IgD-negative memory B cell (primary cell): Measurements from ENCODE around the gene ATP8A2. TPM values are rescaled to one million over a fixed set of nuclear protein-coding genes. Genes with fewer than 3 reads are reported as not detected.
"Not testable (repeated sequence)": the region's sequence is repeated elsewhere in the genome, so short reads cannot be mapped to it uniquely, and the experiment has no call there.

ENCODE experiments used
- H3K27ac Mint-ChIP-seq, 3 donors: one replicate each; pipeline ENCODE4 v1.8.0; 2020 to 2022; ENCODE audit warnings: mild to moderate bottlenecking in 3 of 3, mixed read lengths in 3 of 3, moderate library complexity in 1 of 3
- H3K27me3 Mint-ChIP-seq: one replicate; pipeline ENCODE4 v1.8.0; 2021; ENCODE audit warnings: mixed read lengths
- H3K36me3 Mint-ChIP-seq: one replicate; pipeline ENCODE4 v1.8.0; 2020; ENCODE audit warnings: mild to moderate bottlenecking, mixed read lengths
- H3K4me1 Mint-ChIP-seq, 3 donors: one replicate each; pipeline ENCODE4 v1.8.0; 2020 to 2022; ENCODE audit warnings: mixed read lengths in 3 of 3, mild to moderate bottlenecking in 1 of 3
- H3K4me3 Mint-ChIP-seq, 4 donors: one replicate each; pipeline ENCODE4 v1.8.0; 2020 to 2022; ENCODE audit warnings: mild to moderate bottlenecking in 4 of 4, mixed read lengths in 4 of 4, moderate library complexity in 3 of 4
- H3K9me3 Mint-ChIP-seq, 3 donors: one replicate each; pipeline ENCODE4 v1.8.0; 2020 to 2021; ENCODE audit warnings: mixed read lengths in 3 of 3, mild to moderate bottlenecking in 1 of 3
- polyA plus RNA-seq: library from polyadenylated mRNA; unstranded; fragments of 300-500 nt; fragmentation: Illumina TruSeq; gene quantifications from one replicate; pipeline ENCODE4 v1.2.3, GENCODE V29; 2021

ATP8A2 gene
- 0.06 TPM for polyA plus RNA-seq

GRCh38 chr13:25371875-25372283 is at the start of gene ATP8A2:
TSS of gene ATP8A2 (plus strand) at chr13:25371974. CDS start at chr13:25372213, 239 bp downstream.
- Mint-ChIP-seq H3K27ac (no peak within 1 kb of the TSS), H3K4me1 (peaks cover 12 to 18% (median 14%) of the 10 kb centered on the region in 3 donors), H3K36me3 (peaks cover 3% of the 10 kb centered on the region), H3K27me3 (peaks cover 45% of the 10 kb centered on the region), H3K4me3 (peak within 1 kb of the TSS in 3 of 4 donors; percentile 75 to 84 (median 84)), H3K9me3 (no peaks in the 10 kb centered on the region)

DNA sequence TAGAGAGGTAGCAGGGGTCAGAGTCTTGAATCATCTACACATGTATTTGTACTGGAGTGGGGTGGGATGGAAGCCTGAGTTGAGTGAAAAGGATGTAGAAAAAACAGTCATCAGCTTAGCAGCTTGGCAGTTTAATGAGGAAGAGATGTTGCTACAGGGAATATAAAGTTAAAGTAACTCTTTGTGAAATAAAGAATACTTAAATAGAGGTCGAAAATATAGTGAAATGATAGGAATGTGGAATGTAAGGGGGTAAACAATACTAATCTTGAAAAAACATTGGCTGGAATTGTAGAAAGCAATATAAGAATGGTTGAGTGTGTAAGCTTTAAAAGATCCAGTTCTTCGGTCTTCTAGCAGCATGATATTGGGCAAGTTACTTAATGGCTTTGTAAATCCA is 47.7 kb upstream of the ATP8A2 start:
- Mint-ChIP-seq H3K36me3 (peaks cover 2% of the 10 kb centered on the region), H3K27me3 (no peaks in the 10 kb centered on the region), H3K4me3 (no peak overlapping the region), H3K27ac (peak overlapping the region in 1 of 3 donors; percentile 33), H3K9me3 (no peaks in the 10 kb centered on the region), H3K4me1 (peaks cover 0 to 2% (median 0%) of the 10 kb centered on the region in 3 donors)

- H3K9me3 Mint-ChIP-seq = no peaks in the 10 kb centered on the region
- no peaks in the 10 kb centered on the region for H3K27me3 Mint-ChIP-seq
- no peak overlapping the region for H3K27ac Mint-ChIP-seq
- peaks cover 11% of the 10 kb centered on the region for H3K36me3 Mint-ChIP-seq
- peaks cover 0 to 2% (median 0%) of the 10 kb centered on the region in 3 donors for H3K4me1 Mint-ChIP-seq
- no peak overlapping the region for H3K4me3 Mint-ChIP-seq
Observed at GRCh38 chr13:25329706-25330105, 42.1 kb upstream of the ATP8A2 start.

GRCh38 chr13:25330541-25330940 is 41.2 kb upstream of the ATP8A2 start:
- H3K36me3 Mint-ChIP-seq = peaks cover 11% of the 10 kb centered on the region

GRCh38 chr13:25335856-25336255 is 35.9 kb upstream of the ATP8A2 start:
- Mint-ChIP-seq H3K4me3 (no peak overlapping the region), H3K27me3 (no peaks in the 10 kb centered on the region), H3K36me3 (peaks cover 9% of the 10 kb centered on the region), H3K9me3 (no peaks in the 10 kb centered on the region), H3K4me1 (no peaks in the 10 kb centered on the region), H3K27ac (no peak overlapping the region)

More at GRCh38 chr13:25330541-25330940, 41.2 kb upstream of the ATP8A2 start:
- H3K4me1 Mint-ChIP-seq = peaks cover 0 to 2% (median 0%) of the 10 kb centered on the region in 3 donors
- no peak overlapping the region for H3K27ac Mint-ChIP-seq
- H3K4me3 Mint-ChIP-seq = no peak overlapping the region
- no peaks in the 10 kb centered on the region for H3K9me3 Mint-ChIP-seq
- H3K27me3 Mint-ChIP-seq = no peaks in the 10 kb centered on the region

GRCh38 chr13:25345576-25345975 is 26.2 kb upstream of the ATP8A2 start:
- H3K27ac Mint-ChIP-seq = peak overlapping the region in 1 of 3 donors; percentile 11
- peaks cover 0 to 1% (median 0%) of the 10 kb centered on the region in 3 donors for H3K4me1 Mint-ChIP-seq
- H3K4me3 Mint-ChIP-seq = no peak overlapping the region
- no peaks in the 10 kb centered on the region for H3K9me3 Mint-ChIP-seq
- H3K36me3 Mint-ChIP-seq = peaks cover 3% of the 10 kb centered on the region
- no peaks in the 10 kb centered on the region for H3K27me3 Mint-ChIP-seq

DNA sequence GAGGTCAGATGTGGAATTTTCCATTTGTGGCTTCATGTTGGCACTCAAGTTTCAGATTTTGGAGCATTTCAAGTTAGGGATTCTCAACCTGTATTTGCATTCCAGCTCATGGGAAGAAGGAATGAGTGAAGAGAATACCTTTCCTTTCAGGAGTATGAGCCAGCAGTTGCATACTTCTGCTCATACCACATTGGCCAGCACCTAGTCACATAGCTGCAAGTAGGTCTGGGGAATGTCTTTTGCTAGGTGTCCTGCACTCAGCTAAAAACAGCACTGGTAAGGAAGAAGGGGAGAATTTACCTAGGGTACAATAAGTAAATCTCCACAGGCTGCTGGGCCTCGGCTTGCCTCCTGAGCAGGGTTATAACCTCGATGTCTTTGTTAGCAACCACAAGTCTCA is 24.6 kb upstream of the ATP8A2 start:
- Mint-ChIP-seq H3K4me3 (no peak overlapping the region), H3K9me3 (no peaks in the 10 kb centered on the region), H3K27ac (no peak overlapping the region), H3K36me3 (peaks cover 3% of the 10 kb centered on the region), H3K4me1 (peaks cover 0 to 1% (median 0%) of the 10 kb centered on the region in 3 donors), H3K27me3 (peaks cover 1% of the 10 kb centered on the region)

GRCh38 chr13:25351404-25351803 is 20.4 kb upstream of the ATP8A2 start:
- Mint-ChIP-seq H3K4me3 (no peak overlapping the region), H3K27me3 (peaks cover 18% of the 10 kb centered on the region), H3K4me1 (no peaks in the 10 kb centered on the region), H3K36me3 (peaks cover 6% of the 10 kb centered on the region), H3K27ac (no peak overlapping the region), H3K9me3 (peaks cover 0 to 3% (median 0%) of the 10 kb centered on the region in 3 donors)

- no peak overlapping the region for H3K4me3 Mint-ChIP-seq
- peaks cover 18% of the 10 kb centered on the region for H3K27me3 Mint-ChIP-seq
- no peaks in the 10 kb centered on the region for H3K4me1 Mint-ChIP-seq
- no peak overlapping the region for H3K27ac Mint-ChIP-seq
- H3K36me3 Mint-ChIP-seq = peaks cover 6% of the 10 kb centered on the region
- peaks cover 0 to 3% (median 0%) of the 10 kb centered on the region in 3 donors for H3K9me3 Mint-ChIP-seq
Observed at GRCh38 chr13:25352230-25352629, 19.5 kb upstream of the ATP8A2 start.

- H3K4me3 Mint-ChIP-seq = no peak overlapping the region
- H3K9me3 Mint-ChIP-seq = peaks cover 0 to 5% (median 0%) of the 10 kb centered on the region in 3 donors
- peaks cover 6% of the 10 kb centered on the region for H3K36me3 Mint-ChIP-seq
- no peaks in the 10 kb centered on the region for H3K4me1 Mint-ChIP-seq
- peaks cover 20% of the 10 kb centered on the region for H3K27me3 Mint-ChIP-seq
- no peak overlapping the region for H3K27ac Mint-ChIP-seq
Observed at GRCh38 chr13:25352806-25353205, 19.0 kb upstream of the ATP8A2 start.

- H3K4me1 Mint-ChIP-seq = no peaks in the 10 kb centered on the region
- H3K9me3 Mint-ChIP-seq = peaks cover 0 to 8% (median 0%) of the 10 kb centered on the region in 3 donors
- peaks cover 20% of the 10 kb centered on the region for H3K27me3 Mint-ChIP-seq
- no peak overlapping the region for H3K27ac Mint-ChIP-seq
- H3K4me3 Mint-ChIP-seq = no peak overlapping the region
- peaks cover 8% of the 10 kb centered on the region for H3K36me3 Mint-ChIP-seq
Observed at GRCh38 chr13:25353344-25353743, 18.4 kb upstream of the ATP8A2 start.

- peaks cover 0 to 8% (median 0%) of the 10 kb centered on the region in 3 donors for H3K9me3 Mint-ChIP-seq
- H3K4me3 Mint-ChIP-seq = no peak overlapping the region
- H3K4me1 Mint-ChIP-seq = no peaks in the 10 kb centered on the region
- no peak overlapping the region for H3K27ac Mint-ChIP-seq
- H3K36me3 Mint-ChIP-seq = peaks cover 8% of the 10 kb centered on the region
- H3K27me3 Mint-ChIP-seq = peaks cover 20% of the 10 kb centered on the region
Observed at GRCh38 chr13:25354377-25354776, 17.4 kb upstream of the ATP8A2 start.

DNA sequence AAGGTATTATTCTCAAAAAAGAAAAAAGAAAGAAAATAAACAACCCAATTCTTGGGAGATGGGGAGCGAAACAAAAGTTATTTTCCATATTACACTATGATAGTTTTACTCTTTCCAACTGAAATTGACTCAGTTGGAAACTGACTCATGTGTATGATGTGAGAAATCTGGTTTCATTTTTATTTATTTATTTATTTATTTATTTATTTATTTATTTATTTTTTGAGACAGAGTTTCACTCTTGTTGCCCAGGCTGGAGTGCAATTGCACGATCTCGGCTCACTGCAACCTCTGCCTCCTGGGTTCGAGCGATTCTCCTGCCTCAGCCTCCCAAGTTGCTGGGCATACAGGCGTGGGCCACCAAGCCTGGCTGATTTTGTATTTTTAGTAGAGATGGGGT is 11.3 kb upstream of the ATP8A2 start:
- not testable (repeated sequence) for H3K27me3 Mint-ChIP-seq, H3K27ac Mint-ChIP-seq, H3K36me3 Mint-ChIP-seq, H3K4me1 Mint-ChIP-seq, H3K4me3 Mint-ChIP-seq
- H3K9me3 Mint-ChIP-seq = peaks cover 0 to 13% (median 0%) of the 10 kb centered on the region in 3 donors

DNA sequence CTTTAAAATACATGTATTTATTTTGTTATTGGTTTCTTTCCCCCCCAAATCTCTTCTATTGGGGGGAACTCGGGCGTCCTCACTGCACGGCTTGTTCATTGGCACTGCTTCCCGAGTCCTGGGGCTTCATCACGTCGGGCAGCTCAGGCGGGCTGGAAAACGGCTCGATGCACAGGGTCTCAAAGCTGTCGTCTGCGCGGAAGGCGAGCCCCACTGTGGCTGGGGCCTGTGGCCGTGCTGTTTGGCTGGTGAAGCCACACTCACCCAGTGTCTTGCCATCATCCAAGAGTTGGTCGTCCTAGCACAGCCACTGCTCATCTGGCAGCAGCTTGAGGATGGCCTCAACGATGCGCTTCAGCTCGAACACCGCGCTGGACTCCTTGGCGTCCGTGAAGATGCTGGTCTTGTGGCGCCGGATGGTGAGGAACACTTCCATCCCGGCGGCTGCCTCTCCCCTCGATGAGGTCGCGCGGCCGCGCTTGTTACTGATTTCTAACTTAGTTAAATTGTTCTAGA is 6.0 kb upstream of the ATP8A2 start:
- Mint-ChIP-seq H3K36me3 (peaks cover 1% of the 10 kb centered on the region), H3K9me3 (peaks cover 0 to 9% (median 0%) of the 10 kb centered on the region in 3 donors), H3K27me3 (peaks cover 19% of the 10 kb centered on the region), H3K4me3 (no peak overlapping the region), H3K4me1 (peaks cover 3 to 10% (median 7%) of the 10 kb centered on the region in 3 donors), H3K27ac (no peak overlapping the region)

DNA sequence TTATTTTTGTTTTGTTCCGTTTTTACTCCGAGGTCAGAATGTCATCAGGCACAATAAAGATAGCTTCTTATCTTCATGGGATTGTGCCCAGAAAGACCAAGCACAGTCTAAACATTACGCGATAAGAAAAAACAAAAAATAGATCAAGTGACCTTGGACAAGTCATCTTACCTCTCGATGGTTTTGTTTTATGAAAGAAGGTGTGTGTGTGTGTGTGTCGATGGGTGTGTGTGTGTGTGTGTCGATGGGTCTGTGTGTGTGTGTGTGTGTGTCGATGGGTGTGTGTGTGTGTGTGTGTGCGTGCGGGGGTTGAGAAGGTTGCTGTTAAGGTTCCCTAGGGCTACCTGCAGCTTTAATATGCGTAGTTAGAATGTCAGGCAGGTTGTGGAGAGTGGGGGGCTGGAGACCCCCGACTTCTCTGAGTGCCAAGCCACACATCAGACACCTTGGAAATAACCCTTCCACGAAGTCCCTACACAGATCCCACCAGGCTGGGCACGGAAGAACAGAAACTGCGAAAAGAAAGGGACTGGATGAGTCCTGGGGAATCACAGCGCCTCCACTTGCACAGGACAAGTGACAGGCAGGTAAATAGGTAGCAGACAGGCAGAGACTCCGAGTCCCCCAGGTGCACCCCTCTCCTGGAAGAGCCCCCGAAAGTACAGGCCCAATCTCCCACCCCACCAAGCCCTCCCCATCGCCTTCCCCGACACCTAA is 458 bp upstream of the ATP8A2 start:
- H3K4me3 Mint-ChIP-seq = peak overlapping the region in 3 of 4 donors; percentile 75 to 84 (median 81)
- H3K9me3 Mint-ChIP-seq = no peaks in the 10 kb centered on the region
- H3K27me3 Mint-ChIP-seq = peaks cover 45% of the 10 kb centered on the region
- H3K36me3 Mint-ChIP-seq = peaks cover 3% of the 10 kb centered on the region
- peaks cover 12 to 18% (median 14%) of the 10 kb centered on the region in 3 donors for H3K4me1 Mint-ChIP-seq
- no peak overlapping the region for H3K27ac Mint-ChIP-seq
